Right renal cortex interstitium (tissue), 3 donors: ENCODE results near the gene CDKN1A. TPM values are rescaled to one million over a fixed set of nuclear protein-coding genes. Genes with fewer than 3 reads are reported as not detected.

Source experiments
- DNase-seq, 3 donors: peaks; one replicate each; pipeline ENCODE4 v3.0.0-alpha.2; 2013; ENCODE audit warnings: low read depth in 3 of 3, low spot score in 2 of 3
- polyA plus RNA-seq, 3 donors: library from polyadenylated mRNA; unstranded; fragments of 120-200 nt; gene quantifications; one replicate each; pipeline ENCODE4 v1.2.1, GENCODE V29; 2013; ENCODE audit not compliant: insufficient read length in 3 of 3

CDKN1A gene
- polyA plus RNA-seq, 3 donors, result 6.9 to 13.1 (median 8.5) TPM

DNA sequence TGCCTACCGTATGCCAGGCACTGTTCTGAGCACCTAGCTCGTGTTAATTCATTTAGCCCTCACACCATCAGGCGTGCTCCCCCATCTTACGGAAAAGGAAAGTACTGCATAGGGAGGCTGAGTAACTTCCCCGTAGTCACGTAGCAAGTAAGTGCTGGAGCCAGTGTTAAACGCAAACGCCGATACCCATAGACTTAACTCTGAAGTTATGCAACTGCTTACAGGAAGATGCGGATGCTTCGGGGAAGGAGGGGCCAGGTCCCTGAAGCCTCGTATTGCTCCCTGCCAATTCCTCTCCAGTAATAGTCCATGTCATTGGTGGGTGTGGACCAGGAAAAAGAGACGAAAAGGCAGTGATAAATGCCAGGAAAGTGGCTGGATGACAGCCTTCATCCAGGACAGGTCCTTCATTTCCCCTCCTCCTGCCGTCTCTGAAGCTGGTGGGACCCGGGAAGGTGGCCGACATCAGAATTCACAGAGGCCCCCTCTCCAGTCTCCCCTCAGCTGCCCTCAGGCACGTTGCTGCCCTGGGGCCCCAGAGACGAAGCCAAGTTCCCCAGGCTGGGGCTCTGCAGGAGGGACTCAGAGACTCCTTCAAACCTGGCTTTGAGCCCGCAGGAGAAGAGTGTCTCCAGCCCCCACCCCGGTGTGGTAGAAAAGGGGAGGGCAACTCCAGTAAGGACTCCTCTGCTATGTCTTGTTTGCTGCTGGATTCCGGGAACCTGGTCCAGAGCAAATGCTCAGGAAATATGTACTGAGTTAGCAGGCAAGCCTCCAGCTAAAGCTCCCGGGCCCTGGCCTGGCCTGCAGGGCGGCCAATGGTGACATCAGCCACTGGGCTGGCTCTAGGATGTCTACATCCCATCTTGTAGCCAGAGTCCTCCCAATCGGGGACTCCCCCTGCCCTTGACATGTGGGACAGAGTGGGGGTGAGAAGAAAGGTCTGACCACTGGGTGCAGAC, 56.9 kb downstream of the CDKN1A start:
- DNase-seq, result no peak

Other genes with a start within 250 kb of the CDKN1A start
- gene PXT1, start 235.9 kb upstream of the CDKN1A start, polyA plus RNA-seq, result under 1 TPM in 1 of 3 donors, not detected in 2; 0.10 TPM
- 10 to 100 TPM; 51.1 to 53.0 (median 52.0) TPM for gene KCTD20, start 235.7 kb upstream of the CDKN1A start, polyA plus RNA-seq
- 10 to 100 TPM; 47.4 to 54.7 (median 48.5) TPM for gene STK38, start 131.2 kb upstream of the CDKN1A start, polyA plus RNA-seq
- gene SRSF3, start 84.4 kb upstream of the CDKN1A start, polyA plus RNA-seq, result 100 to 1,000 TPM; 637 to 661 (median 654) TPM
- gene RAB44, start 19.1 kb downstream of the CDKN1A start, polyA plus RNA-seq, result under 1 TPM; 0.03 to 0.04 (median 0.04) TPM
- 10 to 100 TPM; 10.1 to 12.4 (median 11.1) TPM for gene CPNE5, start 160.7 kb downstream of the CDKN1A start, polyA plus RNA-seq
- 10 to 100 TPM; 53.1 to 58.2 (median 55.5) TPM for gene PPIL1, start 196.1 kb downstream of the CDKN1A start, polyA plus RNA-seq
- gene C6orf89, start 207.2 kb downstream of the CDKN1A start, polyA plus RNA-seq, result 10 to 100 TPM; 46.9 to 49.8 (median 48.8) TPM